Esophagus mucosa (tissue), 1 donor: Measurements from ENCODE around the gene IPCEF1. TPM values are rescaled to one million over a fixed set of nuclear protein-coding genes. Genes with fewer than 3 reads are reported as not detected.
A peak's percentile ranks its signal among the peaks of the same experiment; 100 is the strongest.
"Not testable (repeated sequence)": the region's sequence is repeated elsewhere in the genome, so short reads cannot be mapped to it uniquely, and the experiment has no call there.

ENCODE experiments used
- ATAC-seq: fragments of 200-7000 bp; cut with Tn5 transposase; one replicate; pipeline ENCODE4 v1.9.1; 2020
- total RNA-seq: library from RNA; stranded (reverse); gene quantifications from one replicate; pipeline ENCODE4 v1.2.4, GENCODE V29; 2023
- donor health status: DM: yes; HTN: yes; CAD: no.

The IPCEF1 gene
- total RNA-seq, 1 donor from 2014 or later = 1.8 TPM

DNA sequence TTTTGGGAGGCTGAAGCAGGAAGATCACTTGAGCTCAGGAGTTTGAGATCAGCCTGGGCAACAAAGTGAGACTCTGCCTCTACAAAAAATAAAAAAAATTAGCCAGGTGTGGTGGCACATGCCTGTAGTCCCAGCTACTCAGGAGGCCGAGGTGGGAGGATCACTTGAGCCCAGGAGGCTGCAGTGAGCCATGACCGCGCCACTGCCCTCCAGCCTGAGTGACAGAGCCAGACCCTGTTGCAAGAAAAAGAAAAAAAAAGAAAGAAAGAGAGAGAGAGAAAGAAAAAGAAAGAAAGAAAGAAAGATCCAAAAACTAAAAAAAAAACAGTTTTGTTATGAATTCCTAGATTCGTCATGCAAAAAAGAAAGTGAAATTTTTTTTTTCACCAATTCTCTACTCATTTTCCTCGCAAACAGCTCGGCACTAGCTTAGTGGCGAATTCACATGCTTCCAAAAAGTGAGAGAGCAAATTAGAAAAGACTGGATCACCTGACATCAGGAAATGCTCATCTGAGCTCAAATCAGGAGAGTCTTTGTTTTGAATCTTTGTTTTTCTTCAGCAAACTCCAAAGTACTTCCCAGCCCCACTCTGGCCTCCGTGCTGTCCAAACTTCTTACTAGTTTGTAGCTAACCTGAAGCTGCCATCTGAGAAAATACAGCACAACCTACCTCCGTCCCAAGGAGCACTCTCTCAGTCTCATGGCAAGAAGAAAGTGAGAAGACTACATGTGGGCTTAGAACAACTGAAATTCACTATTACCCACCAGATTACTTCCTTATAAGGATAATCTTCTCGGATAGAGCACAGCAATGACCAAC, 27.0 kb downstream of the IPCEF1 start:
- ATAC-seq = no peak

- not testable (repeated sequence) for ATAC-seq
Observed at GRCh38 chr6:154327313-154327712, 29.3 kb downstream of the IPCEF1 start.

GRCh38 chr6:154325142-154325541, 31.5 kb downstream of the IPCEF1 start:
- no peak for ATAC-seq

DNA sequence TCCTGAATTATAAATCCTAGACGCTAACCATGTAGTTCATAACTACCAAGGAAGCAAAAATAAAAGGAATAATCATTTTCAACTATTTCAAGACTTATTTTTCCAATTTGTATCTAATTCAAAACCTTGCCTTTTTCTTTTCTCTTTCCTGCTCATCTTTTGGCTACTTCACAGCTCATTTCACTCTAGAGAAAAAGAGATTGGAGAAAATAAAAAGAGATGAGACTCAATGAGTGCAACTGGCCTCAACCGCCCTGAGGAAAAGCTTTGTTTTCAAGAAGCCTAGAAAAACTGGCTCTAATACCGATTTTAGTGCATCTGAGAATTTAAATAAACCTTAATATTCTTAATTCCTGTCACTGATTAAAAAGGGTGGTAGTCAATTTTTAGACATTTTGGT, 36.4 kb downstream of the IPCEF1 start:
- no peak for ATAC-seq

- no peak for ATAC-seq
Observed at GRCh38 chr6:154319231-154319858, 37.3 kb downstream of the IPCEF1 start.

- no peak for ATAC-seq
Observed at GRCh38 chr6:154318721-154319120, 37.9 kb downstream of the IPCEF1 start.

DNA sequence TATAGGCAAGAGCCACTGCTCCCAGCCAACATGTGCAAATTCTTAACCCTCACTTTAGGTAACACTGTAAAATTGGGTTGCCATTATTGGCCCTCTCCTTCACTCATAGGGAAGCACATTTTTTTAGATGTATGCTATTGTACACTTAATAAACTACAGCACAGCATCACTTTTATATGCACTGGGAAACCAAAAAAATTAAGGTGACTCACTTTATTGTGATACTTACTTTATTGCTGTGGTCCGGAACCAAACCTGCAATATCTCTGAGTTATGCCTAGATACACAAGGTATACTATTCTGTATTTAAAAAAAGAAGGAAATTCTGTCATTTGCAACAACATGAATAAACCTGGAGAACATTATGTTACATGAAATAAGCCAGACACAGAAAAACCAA, 40.5 kb downstream of the IPCEF1 start:
- no peak for ATAC-seq

GRCh38 chr6:154314084-154314483, 42.5 kb downstream of the IPCEF1 start:
- ATAC-seq = no peak

GRCh38 chr6:154308986-154309385, 47.6 kb downstream of the IPCEF1 start:
- ATAC-seq = no peak

- ATAC-seq = no peak
Observed at GRCh38 chr6:154307696-154308425, 48.7 kb downstream of the IPCEF1 start.

- ATAC-seq = not testable (repeated sequence)
Observed at GRCh38 chr6:154307147-154307546, 49.5 kb downstream of the IPCEF1 start.

DNA sequence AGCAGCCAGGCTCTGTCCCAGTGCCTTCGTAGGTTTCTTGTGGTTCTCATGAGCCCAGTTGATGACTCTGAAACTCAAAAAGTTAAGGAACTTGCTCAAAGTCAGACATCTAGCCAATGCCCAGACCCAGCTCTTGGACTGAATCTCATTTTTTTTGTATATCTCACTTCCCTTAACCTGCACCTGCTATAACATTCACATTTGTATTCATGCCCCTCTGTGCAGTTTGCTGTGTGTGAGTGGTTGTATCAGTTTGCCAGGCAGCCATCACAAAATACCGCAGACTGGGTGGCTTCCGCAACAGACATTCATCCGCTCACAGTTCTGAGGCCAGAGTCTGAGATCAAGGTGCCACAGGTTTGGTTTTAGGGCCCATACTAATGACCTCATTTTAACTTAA, 49.9 kb downstream of the IPCEF1 start:
- no peak for ATAC-seq

DNA sequence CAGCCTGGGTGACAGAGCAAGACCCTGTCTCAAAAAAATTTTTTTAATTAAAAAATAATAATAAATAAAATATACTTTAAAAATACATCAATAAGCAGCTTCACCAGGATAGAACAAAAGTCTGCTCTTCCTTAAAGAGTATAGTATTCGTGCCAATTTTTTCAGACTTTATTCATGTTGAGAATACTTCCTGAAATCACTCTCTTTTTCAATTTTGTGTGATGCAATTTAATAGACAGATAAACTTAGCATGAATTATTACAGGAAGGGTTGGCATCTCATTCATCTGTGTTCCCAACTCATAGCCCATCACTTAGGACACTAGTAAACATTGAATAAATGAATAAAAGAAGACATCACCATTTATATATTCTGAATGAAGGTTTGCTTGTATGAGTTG, 52.4 kb downstream of the IPCEF1 start:
- ATAC-seq = no peak

DNA sequence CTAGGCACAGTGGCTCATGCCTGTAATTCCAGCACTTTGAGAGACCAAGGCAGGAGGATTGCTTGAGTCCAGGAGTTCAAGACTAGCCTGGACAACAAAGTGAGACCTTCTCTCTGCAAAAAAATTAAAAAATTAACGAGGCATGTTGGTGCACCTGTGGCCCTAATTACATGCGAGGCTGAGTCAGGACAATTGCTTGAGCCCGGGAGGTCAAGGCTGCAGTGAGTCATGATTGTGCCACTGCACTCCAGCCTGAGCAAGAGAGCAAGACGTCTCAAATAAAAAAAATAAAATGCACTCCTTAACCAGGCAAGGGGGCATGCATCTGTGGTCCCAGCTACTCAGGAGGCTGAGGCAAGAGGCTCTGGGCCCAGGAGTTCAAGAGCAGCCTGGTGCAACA, 53.0 kb downstream of the IPCEF1 start:
- not testable (repeated sequence) for ATAC-seq

DNA sequence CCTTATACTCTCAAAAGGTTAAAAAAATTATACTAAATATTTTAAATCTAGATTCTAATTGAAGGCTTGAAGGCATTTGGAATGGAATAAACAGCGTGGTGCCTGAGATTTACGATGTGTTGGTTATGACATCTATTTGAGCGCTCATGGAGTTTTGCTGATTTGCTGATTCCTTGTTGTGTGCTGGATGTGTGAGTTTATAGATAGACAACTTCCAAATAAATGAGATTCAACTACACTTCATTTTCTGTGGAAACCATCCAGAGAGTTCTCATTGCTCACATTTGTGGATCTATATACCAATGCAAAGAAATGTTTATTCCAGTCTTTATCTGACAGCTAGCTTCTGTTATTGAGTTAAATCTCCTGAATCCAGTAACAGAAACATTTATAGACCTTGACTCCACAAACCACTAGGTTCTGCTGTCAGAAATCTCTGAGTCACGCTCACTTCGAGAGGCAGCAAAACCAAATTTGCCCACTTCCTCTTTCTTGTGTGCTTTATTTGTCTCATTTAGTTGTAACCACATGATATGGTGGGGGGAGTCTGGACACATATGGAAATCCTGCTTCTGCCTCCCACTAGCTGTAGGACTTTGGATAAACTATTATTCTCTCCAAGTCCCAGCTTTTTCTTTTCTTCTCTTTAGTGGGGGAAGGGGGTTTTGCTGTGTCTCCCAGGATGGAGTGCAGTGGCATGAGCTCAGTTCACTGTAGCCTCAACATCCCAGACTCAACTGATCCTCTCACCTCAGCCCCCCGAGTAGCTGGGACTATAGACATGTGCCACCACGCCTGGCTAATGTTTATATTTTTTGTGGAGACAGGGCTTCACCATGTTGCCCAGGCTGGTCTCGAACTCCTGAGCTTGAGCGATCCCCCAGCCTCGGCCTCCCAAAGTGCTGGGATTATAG, 54.5 kb downstream of the IPCEF1 start:
- ATAC-seq = no peak

- no peak for ATAC-seq
Observed at GRCh38 chr6:154301086-154301625, 55.4 kb downstream of the IPCEF1 start.

- peak; percentile 86 for ATAC-seq
Observed at GRCh38 chr6:154298297-154298696, 58.3 kb downstream of the IPCEF1 start.

DNA sequence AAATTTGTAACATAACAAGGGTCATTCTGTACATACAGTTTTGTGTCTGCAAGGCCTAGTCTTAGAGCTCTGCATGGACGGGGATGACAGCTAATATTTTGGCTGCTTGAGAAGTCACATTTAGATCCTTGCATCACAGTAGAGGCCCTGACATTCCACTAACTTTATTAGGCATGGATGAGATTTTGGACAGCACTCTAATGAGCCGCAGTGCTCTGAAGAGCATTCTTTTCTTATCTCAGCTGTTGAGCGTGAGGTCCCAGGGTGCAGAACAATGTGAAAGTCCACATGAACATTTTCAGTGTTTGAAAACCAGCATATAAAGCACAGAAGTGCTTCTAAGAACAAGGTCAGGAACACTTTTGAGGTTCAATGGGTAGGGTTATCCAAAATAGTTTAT, 58.9 kb downstream of the IPCEF1 start:
- no peak for ATAC-seq

DNA sequence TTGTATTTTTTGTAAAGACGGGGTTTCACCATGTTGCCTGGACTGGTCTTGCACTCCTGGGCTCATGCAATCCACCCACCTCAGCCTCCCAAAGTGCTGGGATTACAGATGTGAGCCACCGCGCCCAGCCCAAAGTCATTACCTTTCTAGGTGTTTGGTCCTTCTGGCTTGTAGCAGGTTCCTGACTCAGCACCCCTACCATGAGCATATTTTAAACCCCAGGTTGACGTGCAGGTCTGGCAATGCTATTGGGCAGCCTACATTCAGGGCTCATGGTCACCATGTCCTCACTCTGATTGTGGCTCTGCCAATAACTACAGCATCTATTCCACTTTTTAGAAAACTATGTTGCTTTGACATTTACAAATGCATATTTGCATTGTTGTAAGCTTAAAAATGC, 59.4 kb downstream of the IPCEF1 start:
- ATAC-seq = peak; percentile 69

DNA sequence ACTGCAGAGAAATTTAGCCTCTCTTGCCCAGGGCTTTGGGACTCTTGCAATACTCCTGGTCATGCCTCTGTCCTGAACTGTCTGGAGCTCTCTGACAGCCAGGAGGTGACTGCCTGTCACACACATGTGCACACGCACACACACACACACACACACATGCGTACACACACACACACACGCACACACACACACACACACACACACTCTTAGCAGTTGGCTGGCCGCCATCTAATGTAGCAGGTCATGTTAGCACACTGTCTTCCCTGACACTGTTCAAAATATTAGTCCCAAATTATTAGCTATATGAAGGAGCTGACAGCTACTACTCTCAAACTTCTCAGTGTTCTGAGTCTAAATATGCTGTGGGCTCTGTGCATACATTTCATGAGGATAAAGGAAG, 60.9 kb downstream of the IPCEF1 start:
- ATAC-seq = no peak

DNA sequence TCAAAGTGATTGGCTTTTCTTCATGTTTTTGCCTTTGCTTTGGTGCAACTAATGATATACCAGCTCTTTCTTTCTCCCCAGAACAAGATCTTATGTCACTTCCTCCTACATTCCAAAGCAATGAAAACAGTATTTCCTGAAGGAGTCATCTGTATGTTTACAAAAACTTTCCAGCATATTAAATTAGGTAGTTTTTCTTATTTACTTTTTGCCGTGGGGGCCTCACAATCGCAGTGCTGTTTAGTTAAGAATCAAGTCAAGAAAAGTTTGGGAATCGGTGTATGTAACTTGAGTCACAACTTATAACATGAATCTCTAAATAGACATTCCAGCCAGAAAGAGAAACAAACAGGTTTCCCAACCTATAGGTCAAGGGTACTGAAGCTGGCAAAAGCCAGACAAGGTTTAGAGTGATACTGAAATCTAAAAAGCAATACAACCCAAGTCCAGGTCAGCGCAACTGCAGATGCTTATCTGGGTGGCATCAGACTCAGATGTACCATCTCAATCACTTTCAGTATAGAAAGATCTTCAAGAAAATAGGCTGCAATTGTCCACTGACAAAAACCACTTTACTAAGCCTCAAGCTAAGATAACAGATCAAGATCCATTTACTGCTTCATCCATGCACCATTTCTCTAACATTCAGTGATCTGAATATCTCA, 63.6 kb downstream of the IPCEF1 start:
- peak; percentile 41 for ATAC-seq

GRCh38 chr6:154292066-154292465, 64.5 kb downstream of the IPCEF1 start:
- peak; percentile 33 for ATAC-seq
